Measurements from ENCODE around the gene MYO15B.

DNA sequence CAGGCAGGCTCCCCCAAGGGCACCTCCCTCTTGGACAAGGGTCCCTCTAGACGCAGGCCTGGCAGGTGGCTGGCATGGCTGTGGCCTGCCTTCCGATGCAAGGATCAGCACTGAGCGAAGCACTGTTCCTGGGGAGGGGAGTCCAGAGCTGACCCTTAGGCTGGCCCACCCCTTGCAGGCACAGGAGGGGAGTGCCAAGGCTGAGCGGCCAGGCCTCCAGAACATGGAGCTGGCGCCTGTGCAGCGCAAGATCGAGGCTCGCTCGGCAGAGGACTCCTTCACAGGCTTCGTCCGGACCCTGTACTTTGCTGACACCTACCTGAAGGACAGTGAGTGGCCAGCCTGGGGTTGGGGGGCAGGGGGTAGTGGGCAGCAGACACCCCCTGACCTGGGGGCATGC, 16.8 kb upstream of the MYO15B start:
- TF ChIP-seq EZH2 (IDR thresholded peaks at IDR 0.05; ENCODE audit: insufficient read depth, poor library complexity, severe bottlenecking) = no peak
- TF ChIP-seq EZH2phosphoT487 (IDR thresholded peaks at IDR 0.05; ENCODE audit: insufficient read depth, low read depth) = no peak
